ENCODE measurements around the gene BABAM1. TPM values are rescaled to one million over a fixed set of nuclear protein-coding genes. Genes with fewer than 3 reads are reported as not detected.

Gene BABAM1
- total and polyA plus RNA-seq, 9 of the 15 experiments (the other 6 are each of a cell fraction or from before 2014, with no cell fraction given), result 14.7 to 160 (median 113) TPM

- no TSS peak for BruUV-seq (replicated peaks)
- in situ Hi-C loops (cut with MboI) (no loop called here), intact Hi-C loops (cut with micrococcal nuclease) (loop anchor here (2.0 kb wide), 1 partner anchor 48 kb away; the partner anchor contains the start of gene DDA1)
- H3K4me3 ChIP-seq, result no peak overlapping the region
- H3K36me3 ChIP-seq (ENCODE audit: control insufficient read depth, insufficient read depth, low read length), result no peaks in the 10 kb centered on the region
- H3K4me1 ChIP-seq (replicated peaks in 1 of 2; ENCODE audit: control insufficient read depth in 2 of 2, insufficient read depth in 2 of 2, low read length in 2 of 2), result peaks cover 3 to 17% of the 10 kb centered on the region in 2 experiments; a peak in 3 of 5 replicates
- peak overlapping the region; percentile 43; the same call in 2 of the 3 replicates for H3K27ac ChIP-seq (ENCODE audit: extremely low read depth, low read depth, low read length)
- no peaks in the 10 kb centered on the region for H3K27me3 ChIP-seq (ENCODE audit: control insufficient read depth in 2 of 2, insufficient read depth in 2 of 2, low read length in 2 of 2)
- no peaks in the 10 kb centered on the region for H3K9me1 ChIP-seq (ENCODE audit: control insufficient read depth, insufficient read depth, low read length)
- CTCF ChIA-PET (ENCODE audit: low intra/inter-chr PET ratio), result interaction anchor here (0.9 to 2.0 kb wide), 3 partner anchors 21 to 194 kb away, joined by 4 to 7 read pairs (median 4); no protein-coding TSS in a partner anchor
- under 1% methylated on average over 15 of the region's 15 CpGs for WGBS (ENCODE audit: insufficient coverage, low coverage, missing lambda C conversion rate)
- H3K4me2 ChIP-seq (ENCODE audit: insufficient read depth, low read length), result peak overlapping the region; percentile 23; the same call in 1 of the 2 replicates
- POLR2A ChIA-PET, result interaction anchor here (0.7 to 1.1 kb wide), 5 partner anchors 12 to 161 kb away, joined by 3 to 4 read pairs (median 3); no protein-coding TSS in a partner anchor
- FAIRE-seq, result peak; percentile 96
- H4K20me1 ChIP-seq (replicated peaks; ENCODE audit: control insufficient read depth, insufficient read depth, low read length), result no peaks in the 10 kb centered on the region
- peak overlapping the region; percentile 24 to 83; a peak in 2 of 4 replicates for H3K9ac ChIP-seq (ENCODE audit: insufficient read depth in 1 of 2, low read depth in 2 of 2, low read length in 2 of 2)
- peak; percentile 90 to 94 (median 90) for DNase-seq (ENCODE audit: extremely low read depth in 1 of 4, low spot score in 3 of 4)
- H3K79me2 ChIP-seq (ENCODE audit: control insufficient read depth, insufficient read depth, low read length), result no peaks in the 10 kb centered on the region
- ATAC-seq, result peak; percentile 99
- H2AFZ ChIP-seq (ENCODE audit: low read depth, low read length), result peak overlapping the region; percentile 95
- H3K9me3 ChIP-seq (replicated peaks; ENCODE audit: control insufficient read depth, insufficient read depth, low read depth, low read length), result no peaks in the 10 kb centered on the region
- TF ChIP-seq MYC (IDR thresholded peaks at IDR 0.05; ENCODE audit: low read depth, low read length) (peak; percentile 80), MYC (CRISPR knock-in tag; IDR thresholded peaks at IDR 0.05; ENCODE audit: borderline replicate concordance, low read depth) (no peak), RUNX1 (IDR thresholded peaks at IDR 0.05; ENCODE audit: low read depth) (0 out of 2 replicates have a peak, but pooled peaks have one; percentile 18), SUPT5H (IDR thresholded peaks at IDR 0.05) (peak; percentile 43), CBFA2T3 (IDR thresholded peaks at IDR 0.05) (no peak), SMARCA4 (IDR thresholded peaks at IDR 0.05) (no peak), SMAD3 (CRISPR knock-in tag; conservative IDR thresholded peaks at IDR 0.05) (0 out of 2 replicates have a peak, but pooled peaks have one; percentile 9), MYBL2 (IDR thresholded peaks at IDR 0.05; ENCODE audit: low read depth) (no peak), MYBL2 (CRISPR knock-in tag; IDR thresholded peaks at IDR 0.05; ENCODE audit: borderline replicate concordance) (no peak), ZNF384 (IDR thresholded peaks at IDR 0.05; ENCODE audit: low read depth, low read length) (peak; percentile 67), DPF2 (IDR thresholded peaks at IDR 0.05) (0 out of 2 replicates have a peak, but pooled peaks have one; percentile 22), XRCC4 (IDR thresholded peaks at IDR 0.05; ENCODE audit: extremely low read depth, insufficient read depth, insufficient read length) (no peak), SLC30A9 (CRISPR knock-in tag; IDR thresholded peaks at IDR 0.05) (no peak), ATF1 (CRISPR knock-in tag; IDR thresholded peaks at IDR 0.05) (no peak), ATF1 (tag; IDR thresholded peaks at IDR 0.05) (peak; percentile 63), HMGN3 (IDR thresholded peaks at IDR 0.05; ENCODE audit: borderline replicate concordance, extremely low read depth, insufficient read length, low read depth, low read length) (no peak), HBP1 (CRISPR knock-in tag; IDR thresholded peaks at IDR 0.05) (peak; percentile 65; the same call in 1 of the 2 replicates)
Measured at GRCh38 chr19:17260842-17261325, 6.4 kb upstream of the BABAM1 start.

All from K562 (cell line).